ENCODE results near the gene KRT75.

KRT75 gene

GRCh38 chr12:52439420-52439819, 5.2 kb upstream of the KRT75 start:
- no peak for DNase-seq

- no peak for DNase-seq
These were observed 4.4 kb upstream of the KRT75 start for GRCh38 chr12:52438305-52439301.

- DNase-seq = no peak
These were observed 3.3 kb upstream of the KRT75 start for GRCh38 chr12:52437508-52437907.

GRCh38 chr12:52436828-52437474, 2.8 kb upstream of the KRT75 start:
- DNase-seq = no peak

- DNase-seq = no peak
These were observed 2.0 kb upstream of the KRT75 start for GRCh38 chr12:52436000-52436827.

DNA sequence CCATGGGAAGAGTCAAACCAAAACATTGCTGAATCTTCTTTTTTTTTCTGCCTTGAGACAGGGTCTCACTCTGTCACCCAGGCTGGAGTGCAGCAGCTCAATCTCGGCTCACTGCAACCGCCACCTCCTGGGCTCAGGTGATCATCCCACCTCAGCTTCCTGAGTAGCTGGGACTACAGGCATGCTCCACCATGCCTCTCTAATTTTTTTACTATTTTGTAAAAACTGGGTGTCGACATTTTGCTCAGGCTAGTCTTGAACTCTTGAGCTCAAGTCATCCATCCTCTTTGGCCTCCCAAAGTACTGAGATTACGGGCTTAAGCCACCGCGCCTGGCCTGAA, 1.5 kb upstream of the KRT75 start:
- no peak for DNase-seq

DNA sequence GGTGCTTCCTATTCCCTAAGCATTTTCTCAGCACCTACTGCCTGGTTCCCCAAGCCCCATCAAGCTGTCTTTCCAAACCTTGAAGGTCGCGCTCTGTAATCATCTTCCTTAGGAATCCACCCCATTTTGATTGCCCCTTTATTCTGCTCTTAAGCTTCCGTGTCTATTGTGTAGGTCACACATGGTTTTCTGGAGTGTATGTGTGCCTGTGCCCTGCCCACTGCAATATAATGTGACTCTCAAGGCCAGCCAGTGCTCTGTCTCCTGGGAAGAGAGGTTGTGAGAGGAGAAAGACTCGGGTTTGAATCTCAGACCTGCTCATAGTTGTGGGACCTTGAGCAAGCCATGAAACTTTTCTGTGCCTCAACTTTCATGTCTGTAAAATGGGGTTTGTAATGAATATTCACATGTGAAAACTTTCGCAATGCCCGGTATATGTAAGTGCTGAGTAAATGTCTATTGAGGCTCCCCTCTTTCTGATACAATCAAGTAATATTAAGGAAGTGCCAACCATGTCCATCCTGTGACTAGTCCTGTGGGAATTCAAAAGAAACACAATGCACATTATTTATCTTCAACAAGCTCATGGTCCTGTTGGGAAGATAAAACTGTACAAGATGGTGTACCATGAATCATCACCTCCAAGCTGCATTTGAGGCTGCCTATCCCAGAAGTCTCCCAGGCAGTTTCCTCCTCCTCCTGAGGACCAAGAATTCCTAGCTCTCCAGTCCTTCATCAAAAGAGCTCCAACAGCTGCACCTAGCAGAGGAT, 774 bp upstream of the KRT75 start:
- no peak for DNase-seq

- no peak for DNase-seq
These were observed 580 bp downstream of the KRT75 start for GRCh38 chr12:52433501-52434080.

DNA sequence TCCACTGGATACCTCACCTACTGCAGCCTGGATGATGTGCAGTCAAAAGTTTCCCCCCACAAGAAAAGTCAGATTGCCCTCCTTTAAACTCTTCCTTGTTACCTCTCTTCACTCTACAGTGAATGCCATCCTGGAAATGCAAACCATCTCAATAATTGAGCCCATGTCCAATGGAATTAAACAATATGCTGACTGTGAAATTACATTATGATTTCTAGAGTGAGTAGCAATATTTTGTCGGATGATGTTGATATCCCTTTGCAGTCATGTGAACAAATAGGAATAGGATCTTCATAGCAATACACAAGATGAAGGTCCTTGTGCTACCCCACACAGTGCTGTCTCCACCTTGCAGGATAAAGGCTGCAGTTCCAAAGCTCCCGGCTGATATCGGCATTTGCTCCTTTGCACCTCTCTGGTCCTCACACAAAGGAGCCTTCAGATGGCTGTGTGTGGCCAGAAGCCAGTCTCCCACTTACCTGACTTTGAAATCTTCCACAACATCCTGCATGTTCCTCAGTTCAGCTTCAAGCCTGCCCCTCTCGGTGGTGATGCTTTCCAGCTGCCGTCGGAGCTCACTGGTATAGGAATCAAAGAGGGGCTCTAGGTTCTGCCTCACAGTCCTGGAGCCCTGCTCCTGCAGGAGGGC, 1.5 kb downstream of the KRT75 start:
- no peak for DNase-seq

- DNase-seq = no peak
These were observed 6.0 kb downstream of the KRT75 start for GRCh38 chr12:52428121-52428520.

GRCh38 chr12:52427083-52427482, 7.1 kb downstream of the KRT75 start:
- no peak for DNase-seq

- no peak for DNase-seq
These were observed 8.1 kb downstream of the KRT75 start for GRCh38 chr12:52426034-52426433.

DNA sequence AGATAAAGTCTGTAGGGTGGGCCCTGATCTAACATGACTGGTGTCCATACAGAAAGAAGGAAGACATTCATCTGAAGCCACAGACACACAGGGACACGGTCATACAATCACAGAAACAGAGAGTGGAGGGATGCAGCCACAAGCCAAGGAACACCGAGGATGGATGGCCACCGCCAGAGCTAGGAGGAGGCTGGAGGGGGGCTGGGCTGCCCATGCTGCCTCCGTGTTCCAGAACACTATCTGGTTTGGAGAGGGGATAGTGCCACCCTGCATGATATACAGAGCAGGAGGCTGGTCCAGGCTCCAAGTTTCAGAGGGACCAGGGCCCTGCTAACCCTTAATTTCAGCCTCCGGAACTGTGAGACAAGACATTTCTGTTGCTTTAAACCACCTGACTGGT, 8.7 kb downstream of the KRT75 start:
- no peak for DNase-seq

DNA sequence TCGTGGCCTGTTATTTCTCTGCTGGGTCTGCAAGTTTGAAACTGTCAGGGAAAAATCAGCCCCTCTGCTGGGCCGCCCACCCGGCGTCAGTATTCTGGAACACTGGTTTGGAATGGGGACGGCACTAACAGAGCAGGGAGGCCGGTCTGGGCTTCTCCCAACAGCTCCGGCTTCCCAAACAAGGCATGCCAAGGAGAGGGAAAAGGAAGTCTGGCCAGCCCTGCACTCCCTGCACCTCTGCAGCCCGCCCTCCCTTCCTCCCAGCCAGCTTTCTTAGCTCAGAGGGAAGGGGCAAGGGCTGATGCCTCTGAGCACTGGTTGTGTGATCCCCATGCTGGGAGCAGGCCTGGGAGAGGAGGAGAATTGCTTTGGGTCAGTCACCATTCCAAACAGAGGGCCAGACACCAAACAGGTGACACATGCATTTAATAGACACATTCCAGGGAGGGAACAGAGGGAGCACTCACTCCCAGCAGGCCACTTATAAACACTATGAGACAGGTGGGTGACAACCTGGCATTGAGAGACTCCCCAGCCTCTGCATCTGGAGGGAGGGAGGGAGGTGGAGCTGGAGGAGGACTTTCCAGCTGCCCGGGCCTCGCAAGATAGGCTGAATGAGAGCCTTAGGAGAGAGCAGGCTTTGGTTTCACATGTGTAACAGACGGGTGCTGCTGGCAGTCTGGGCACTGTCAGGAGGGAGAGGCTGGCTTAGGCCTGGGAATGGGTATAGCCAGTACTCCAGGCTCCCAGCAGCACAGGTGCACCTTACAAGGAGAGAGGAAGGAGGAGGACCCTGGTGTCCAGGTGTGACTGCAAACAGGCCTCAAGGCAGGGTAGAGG, 10.3 kb downstream of the KRT75 start:
- no peak for DNase-seq

DNA sequence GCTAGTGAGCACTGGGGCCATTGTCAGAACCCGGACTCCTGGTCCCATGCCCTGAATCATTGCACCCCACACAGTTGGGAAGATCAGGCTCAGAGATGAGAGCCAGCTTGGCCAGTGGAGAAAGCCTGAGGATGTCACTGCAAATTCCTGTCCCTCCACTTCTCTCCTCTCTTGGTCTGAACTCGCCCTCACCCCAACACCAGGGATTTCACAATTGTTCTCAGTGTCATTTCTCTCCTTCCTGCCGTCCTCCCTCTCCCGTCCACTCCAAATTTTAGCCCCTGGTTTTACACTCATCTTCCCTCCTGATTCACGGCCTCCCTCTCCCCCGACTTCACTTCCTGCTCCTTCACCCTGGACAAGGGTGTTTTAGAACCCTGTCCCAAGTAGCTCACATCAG, 11.1 kb downstream of the KRT75 start:
- no peak for DNase-seq

DNA sequence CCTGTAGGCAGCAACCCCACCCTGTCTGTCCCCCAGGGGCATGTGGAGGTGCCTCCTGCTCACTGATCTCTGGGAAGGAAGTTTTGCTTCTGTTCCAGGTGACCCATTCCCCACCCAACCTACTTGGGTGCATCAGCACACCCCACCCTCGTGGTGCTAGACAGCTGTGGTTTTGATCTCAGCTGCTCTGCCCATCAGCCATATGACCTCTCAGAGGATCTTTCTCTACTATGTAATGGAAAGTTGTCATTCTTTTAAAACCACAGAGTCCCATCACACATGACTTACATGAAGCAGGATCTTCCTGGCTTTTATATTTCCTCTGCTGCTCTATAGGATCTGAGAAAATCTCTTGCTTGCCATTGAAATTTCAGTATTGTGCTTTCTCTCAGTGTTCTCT, 14.5 kb downstream of the KRT75 start:
- no peak for DNase-seq

DNA sequence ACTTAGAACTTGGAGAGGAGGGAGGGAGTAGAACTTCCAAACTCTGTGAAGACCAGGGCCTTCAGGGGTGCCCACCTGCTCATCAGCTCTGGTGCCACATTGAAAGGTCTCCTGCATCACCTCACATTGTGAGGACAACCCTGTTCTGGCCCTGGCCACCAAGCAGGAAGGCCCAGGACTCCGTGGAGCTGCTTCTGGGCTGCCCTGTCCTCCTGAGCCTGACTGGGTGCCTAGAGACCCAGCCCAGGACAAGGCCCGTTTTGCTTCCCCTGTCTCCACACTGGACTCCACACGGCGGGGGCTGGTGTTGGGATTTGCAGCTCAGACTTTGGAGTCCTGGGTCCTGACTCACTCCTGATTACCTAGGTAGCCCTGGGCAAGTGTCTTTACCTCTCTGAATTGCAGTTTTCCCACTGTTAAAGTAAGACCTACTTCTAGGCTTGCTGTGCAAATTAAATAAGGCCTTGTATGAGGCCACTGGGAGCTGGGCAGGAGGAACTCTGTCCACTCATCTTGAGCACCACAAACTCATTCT, 15.5 kb downstream of the KRT75 start:
- DNase-seq = no peak

GRCh38 chr12:52417740-52418139, 16.4 kb downstream of the KRT75 start:
- DNase-seq = no peak

DNA sequence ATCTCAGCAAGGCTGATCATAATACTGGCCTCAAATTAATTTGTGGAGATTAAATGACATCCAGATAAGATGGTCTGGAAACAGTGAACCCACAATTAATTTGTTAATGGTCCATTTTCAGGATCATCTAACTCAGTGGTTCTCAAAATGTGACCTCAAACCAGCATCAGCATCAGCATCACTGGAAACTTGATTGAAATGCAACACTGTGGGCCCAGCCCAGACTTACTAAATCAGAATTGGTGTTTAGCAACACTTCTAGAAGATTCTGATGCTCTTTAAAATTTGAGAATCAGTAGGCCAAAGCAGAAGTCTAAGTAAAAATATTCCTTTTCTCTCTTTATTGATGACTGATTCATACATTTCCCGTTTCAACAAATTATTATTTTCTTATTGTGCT, 17.4 kb downstream of the KRT75 start:
- DNase-seq = no peak

Measured in NCI-H1092 (cell line).